ENCODE results near the gene HCRTR1. TPM values are rescaled to one million over a fixed set of nuclear protein-coding genes. Genes with fewer than 3 reads are reported as not detected.

Gene HCRTR1
- total and polyA plus RNA-seq, 10 of the 15 experiments (the other 5 are each of a cell fraction or from before 2014, with no cell fraction given): not detected

DNA sequence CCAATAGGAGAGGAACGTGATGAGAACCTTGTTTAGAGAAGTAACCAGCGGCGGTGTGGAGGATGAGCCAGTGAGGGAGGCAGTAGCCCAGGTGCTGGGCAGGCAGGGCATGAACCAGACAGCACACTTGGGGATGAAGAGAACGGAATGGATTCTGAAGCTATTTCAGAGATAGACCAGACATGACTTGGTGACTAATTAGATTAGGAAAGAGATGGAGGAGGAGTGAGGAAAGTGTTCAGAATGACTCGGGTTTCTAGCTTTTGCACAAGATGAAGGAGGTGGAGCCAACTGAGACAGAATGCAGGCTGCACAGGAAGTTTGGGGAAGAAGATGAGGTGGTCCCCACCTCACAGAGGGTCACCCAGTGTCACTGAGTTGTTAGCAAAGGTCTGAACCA is 22.1 kb downstream of the HCRTR1 start:
- in situ Hi-C loops (cut with MboI): no loop called here
- Histone ChIP-seq H4K20me1 (ENCODE audit: control insufficient read depth, insufficient read depth) (no peaks in the 10 kb centered on the region; the same call in 1 of the 2 replicates), H3K4me3 (no peak overlapping the region), H2AFZ (ENCODE audit: control insufficient read depth, low read depth, low read length) (no peak overlapping the region), H3K27ac (ENCODE audit: control insufficient read depth, insufficient read depth) (no peak overlapping the region), H3K9me3 (replicated peaks; ENCODE audit: control insufficient read depth, insufficient read depth, low read length) (no peaks in the 10 kb centered on the region), H3K36me3 (ENCODE audit: control insufficient read depth in 2 of 2, insufficient read depth in 2 of 2, low read length in 1 of 2) (peaks cover 2 to 6% of the 10 kb centered on the region in 2 experiments; a peak in 2 of 4 replicates), H3K4me1 (ENCODE audit: control insufficient read depth, insufficient read depth, low read length) (peaks cover 9% of the 10 kb centered on the region), H3K27me3 (replicated peaks in 1 of 2; ENCODE audit: control insufficient read depth in 2 of 2, insufficient read depth in 2 of 2, low read length in 1 of 2) (no peaks in the 10 kb centered on the region), H3K9ac (ENCODE audit: control insufficient read depth, insufficient read depth, low read length) (no peak overlapping the region), H3K79me2 (ENCODE audit: control insufficient read depth, insufficient read depth, low read length) (peaks cover 69% of the 10 kb centered on the region), H3K4me2 (ENCODE audit: control insufficient read depth, insufficient read depth) (peak overlapping the region; percentile 36; the same call in 1 of the 2 replicates)
- no TSS peak for BruUV-seq (replicated peaks)
- 48% methylated on average over 4 of the region's 5 CpGs for WGBS (ENCODE audit: insufficient coverage, insufficient replicate concordance, low lambda C conversion rate, missing lambda C conversion rate)
- ChIA-PET SMC1A (ENCODE audit: uncharacterized antibody, unreplicated experiment) (interaction anchor here (0.7 to 4.0 kb wide), 7 partner anchors 11 to 90 kb away, joined by 3 to 19 read pairs (median 5); no protein-coding TSS in a partner anchor), CTCF (interaction anchor here (0.7 to 7.1 kb wide), 4 partner anchors 9 to 150 kb away, joined by 3 to 47 read pairs (median 11); partner anchors contain the start of gene HCRTR1), POLR2A (interaction anchor here (1.3 kb wide), 1 partner anchor 12 kb away, joined by 4 read pairs; no protein-coding TSS in a partner anchor), RAD21 (ENCODE audit: unreplicated experiment) (interaction anchor here (0.7 to 2.0 kb wide), 8 partner anchors 11 to 150 kb away, joined by 3 to 9 read pairs (median 4); no protein-coding TSS in a partner anchor)
- intact Hi-C loops (cut with micrococcal nuclease; ENCODE audit: unreplicated experiment): loop anchor here (5.0 kb wide), 1 partner anchor 77 kb away; no protein-coding TSS in a partner anchor
- DNase-seq (ENCODE audit: low read depth, low spot score): no peak
- TF ChIP-seq TBL1XR1 (IDR thresholded peaks at IDR 0.05; ENCODE audit: low read depth, low read length) (no peak), EED (IDR thresholded peaks at IDR 0.05; ENCODE audit: low read depth) (no peak), ZNF217 (IDR thresholded peaks at IDR 0.05) (no peak)
- TF ChIP-seq, protein P1, sequence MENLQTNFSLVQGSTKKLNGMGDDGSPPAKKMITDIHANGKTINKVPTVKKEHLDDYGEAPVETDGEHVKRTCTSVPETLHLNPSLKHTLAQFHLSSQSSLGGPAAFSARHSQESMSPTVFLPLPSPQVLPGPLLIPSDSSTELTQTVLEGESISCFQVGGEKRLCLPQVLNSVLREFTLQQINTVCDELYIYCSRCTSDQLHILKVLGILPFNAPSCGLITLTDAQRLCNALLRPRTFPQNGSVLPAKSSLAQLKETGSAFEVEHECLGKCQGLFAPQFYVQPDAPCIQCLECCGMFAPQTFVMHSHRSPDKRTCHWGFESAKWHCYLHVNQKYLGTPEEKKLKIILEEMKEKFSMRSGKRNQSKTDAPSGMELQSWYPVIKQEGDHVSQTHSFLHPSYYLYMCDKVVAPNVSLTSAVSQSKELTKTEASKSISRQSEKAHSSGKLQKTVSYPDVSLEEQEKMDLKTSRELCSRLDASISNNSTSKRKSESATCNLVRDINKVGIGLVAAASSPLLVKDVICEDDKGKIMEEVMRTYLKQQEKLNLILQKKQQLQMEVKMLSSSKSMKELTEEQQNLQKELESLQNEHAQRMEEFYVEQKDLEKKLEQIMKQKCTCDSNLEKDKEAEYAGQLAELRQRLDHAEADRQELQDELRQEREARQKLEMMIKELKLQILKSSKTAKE (IDR thresholded peaks at IDR 0.05; ENCODE audit: low read depth, poor library complexity, severe bottlenecking): no peak
- TF ChIP-seq, protein P2, sequence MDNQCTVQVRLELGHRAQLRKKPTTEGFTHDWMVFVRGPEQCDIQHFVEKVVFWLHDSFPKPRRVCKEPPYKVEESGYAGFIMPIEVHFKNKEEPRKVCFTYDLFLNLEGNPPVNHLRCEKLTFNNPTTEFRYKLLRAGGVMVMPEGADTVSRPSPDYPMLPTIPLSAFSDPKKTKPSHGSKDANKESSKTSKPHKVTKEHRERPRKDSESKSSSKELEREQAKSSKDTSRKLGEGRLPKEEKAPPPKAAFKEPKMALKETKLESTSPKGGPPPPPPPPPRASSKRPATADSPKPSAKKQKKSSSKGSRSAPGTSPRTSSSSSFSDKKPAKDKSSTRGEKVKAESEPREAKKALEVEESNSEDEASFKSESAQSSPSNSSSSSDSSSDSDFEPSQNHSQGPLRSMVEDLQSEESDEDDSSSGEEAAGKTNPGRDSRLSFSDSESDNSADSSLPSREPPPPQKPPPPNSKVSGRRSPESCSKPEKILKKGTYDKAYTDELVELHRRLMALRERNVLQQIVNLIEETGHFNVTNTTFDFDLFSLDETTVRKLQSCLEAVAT (IDR thresholded peaks at IDR 0.05): no peak
- no peak for ATAC-seq
- no peak for FAIRE-seq
